ENCODE data around the gene FAM117A. TPM values are rescaled to one million over a fixed set of nuclear protein-coding genes. Genes with fewer than 3 reads are reported as not detected.

Gene FAM117A
- total and polyA plus RNA-seq, 2 donors (not counting 3 experiments of a cell fraction or from before 2014, with no cell fraction given), result 12.2 to 24.1 TPM

DNA sequence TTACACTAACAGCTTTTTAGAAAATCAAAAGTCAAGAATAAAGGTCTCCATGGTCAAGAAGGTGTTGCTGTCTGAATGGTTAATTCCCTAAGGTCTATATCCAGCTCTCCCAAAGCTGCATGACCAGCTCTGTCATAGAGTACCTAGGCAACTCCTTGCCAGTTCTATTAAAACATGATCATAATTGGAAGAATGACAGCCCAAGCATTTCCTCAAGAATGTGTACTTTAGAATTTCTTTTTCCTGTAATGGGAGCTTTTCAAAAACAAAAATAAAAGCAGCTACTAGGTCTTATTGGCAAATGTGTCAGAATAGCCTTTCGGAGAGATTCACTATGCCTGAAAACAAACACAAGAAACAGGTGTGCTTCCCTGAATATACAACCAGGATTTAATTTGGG lies 93.9 kb downstream of the FAM117A start:
- no peaks in the 10 kb centered on the region for H3K9me1 ChIP-seq (replicated peaks; ENCODE audit: control insufficient read depth, extremely low read depth, insufficient read depth, low read length)
- peak; percentile 43 for FAIRE-seq
- H3K4me2 ChIP-seq (ENCODE audit: insufficient read depth, low read length), result peak overlapping the region; percentile 93
- ChIA-PET CTCF (interaction anchor here (0.6 to 2.5 kb wide), 11 partner anchors 11 to 236 kb away, joined by 3 to 15 read pairs (median 4); partner anchors contain the start of gene NXPH3), POLR2A (interaction anchor here (0.6 kb wide), 1 partner anchor 44 kb away, joined by 6 read pairs; no protein-coding TSS in a partner anchor)
- peak; percentile 77 for DNase-seq (ENCODE audit: low read depth, low spot score)
- H3K4me3 ChIP-seq (replicated peaks in 1 of 3; ENCODE audit: insufficient read depth in 1 of 3, low read depth in 1 of 3, low read length in 3 of 3), result peak overlapping the region in 1 of 3 experiments; percentile 53
- peak overlapping the region; percentile 43 for H3K27ac ChIP-seq (ENCODE audit: insufficient read depth, low read depth, low read length)
- peak; percentile 28 for TF ChIP-seq JUN (IDR thresholded peaks at IDR 0.05; ENCODE audit: borderline replicate concordance, insufficient read depth, insufficient read length, low read depth)
- no peak for TF ChIP-seq POLR2AphosphoS5 (IDR thresholded peaks at IDR 0.05; ENCODE audit: insufficient read depth, low read depth, low read length)
- TF ChIP-seq, protein P1, sequence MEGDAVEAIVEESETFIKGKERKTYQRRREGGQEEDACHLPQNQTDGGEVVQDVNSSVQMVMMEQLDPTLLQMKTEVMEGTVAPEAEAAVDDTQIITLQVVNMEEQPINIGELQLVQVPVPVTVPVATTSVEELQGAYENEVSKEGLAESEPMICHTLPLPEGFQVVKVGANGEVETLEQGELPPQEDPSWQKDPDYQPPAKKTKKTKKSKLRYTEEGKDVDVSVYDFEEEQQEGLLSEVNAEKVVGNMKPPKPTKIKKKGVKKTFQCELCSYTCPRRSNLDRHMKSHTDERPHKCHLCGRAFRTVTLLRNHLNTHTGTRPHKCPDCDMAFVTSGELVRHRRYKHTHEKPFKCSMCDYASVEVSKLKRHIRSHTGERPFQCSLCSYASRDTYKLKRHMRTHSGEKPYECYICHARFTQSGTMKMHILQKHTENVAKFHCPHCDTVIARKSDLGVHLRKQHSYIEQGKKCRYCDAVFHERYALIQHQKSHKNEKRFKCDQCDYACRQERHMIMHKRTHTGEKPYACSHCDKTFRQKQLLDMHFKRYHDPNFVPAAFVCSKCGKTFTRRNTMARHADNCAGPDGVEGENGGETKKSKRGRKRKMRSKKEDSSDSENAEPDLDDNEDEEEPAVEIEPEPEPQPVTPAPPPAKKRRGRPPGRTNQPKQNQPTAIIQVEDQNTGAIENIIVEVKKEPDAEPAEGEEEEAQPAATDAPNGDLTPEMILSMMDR (IDR thresholded peaks at IDR 0.05; ENCODE audit: extremely low read depth in 1 of 2, insufficient read depth in 1 of 2, low read depth in 1 of 2, low read length in 2 of 2), result no peak
- TF ChIP-seq, protein P2, sequence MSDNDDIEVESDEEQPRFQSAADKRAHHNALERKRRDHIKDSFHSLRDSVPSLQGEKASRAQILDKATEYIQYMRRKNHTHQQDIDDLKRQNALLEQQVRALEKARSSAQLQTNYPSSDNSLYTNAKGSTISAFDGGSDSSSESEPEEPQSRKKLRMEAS (IDR thresholded peaks at IDR 0.05; ENCODE audit: insufficient read depth, insufficient read length), result no peak
- TF ChIP-seq MYC (IDR thresholded peaks at IDR 0.05; ENCODE audit: low read depth, low read length), result no peak
- no peak for TF ChIP-seq POLR2A (IDR thresholded peaks at IDR 0.05; ENCODE audit: low read depth, low read length)
- no peak for TF ChIP-seq FOS (IDR thresholded peaks at IDR 0.05; ENCODE audit: borderline replicate concordance, insufficient read depth, low read length)
- no peak for TF ChIP-seq GATA2 (IDR thresholded peaks at IDR 0.05; ENCODE audit: insufficient read depth, insufficient read length, low read depth, low read length)
- no peaks in the 10 kb centered on the region for H3K36me3 ChIP-seq (ENCODE audit: control insufficient read depth in 2 of 2, extremely low read depth in 1 of 2, insufficient read depth in 2 of 2, low read length in 2 of 2)
- dilution Hi-C loops (cut with MboI; ENCODE audit: extremely low pct_ligation_motif_present, low sequenced_read_pairs) (no loop called here), intact Hi-C loops (cut with micrococcal nuclease) (no loop called here)
- BruUV-seq (replicated peaks), result no TSS peak
- no peaks in the 10 kb centered on the region for H3K9me3 ChIP-seq (replicated peaks; ENCODE audit: control insufficient read depth, insufficient read depth, low read length)
- no peak overlapping the region for H2AFZ ChIP-seq (ENCODE audit: low read depth, low read length)
- H3K4me1 ChIP-seq (ENCODE audit: control insufficient read depth, extremely low read depth, insufficient read depth, low read length), result peaks cover 17% of the 10 kb centered on the region
- peak overlapping the region; percentile 38 for H3K9ac ChIP-seq (replicated peaks; ENCODE audit: extremely low read depth, insufficient read depth, low read length)
- no peaks in the 10 kb centered on the region for H3K27me3 ChIP-seq (ENCODE audit: control insufficient read depth in 2 of 2, insufficient read depth in 2 of 2, low read length in 2 of 2)
- no peaks in the 10 kb centered on the region for H4K20me1 ChIP-seq (replicated peaks; ENCODE audit: control insufficient read depth, extremely low read depth, insufficient read depth, low read length)
- H3K79me2 ChIP-seq (ENCODE audit: control insufficient read depth, insufficient read depth, low read length), result peaks cover 71% of the 10 kb centered on the region

All from endothelial cell of umbilical vein (primary cell).